Gastroesophageal sphincter (tissue), 3 donors: Measurements from ENCODE around the gene RABL6.

Experiments
- CTCF ChIP-seq, 4 experiments: fragments of 200-600 bp in 2 of 4; fragments of 450-650 bp in 2 of 4; sonication (generic) in 1 of 4; IDR thresholded peaks; one replicate each; pipeline ENCODE4 v1.5.1; 2017 to 2019; ENCODE audit warnings: antibody characterized with exemption in 4 of 4, mild to moderate bottlenecking in 2 of 4, moderate library complexity in 2 of 4
- POLR2A ChIP-seq, 2 donors: fragments of 450-650 bp; IDR thresholded peaks; one replicate each; pipeline ENCODE4 v1.6.1; 2017; ENCODE audit warnings: antibody characterized with exemption in 2 of 2, mild to moderate bottlenecking in 2 of 2, moderate library complexity in 1 of 2
- POLR2AphosphoS5 ChIP-seq: sonication (generic); formaldehyde crosslinking; IDR thresholded peaks from one replicate; pipeline ENCODE4 v1.6.1; 2017; ENCODE audit warnings: antibody characterized with exemption

- TF ChIP-seq CTCF (IDR thresholded peaks at IDR 0.05) (no peak), POLR2AphosphoS5 (no peak), POLR2A (IDR thresholded peaks at IDR 0.05) (no peak)
Observed at GRCh38 chr9:136853596-136854112, 45.9 kb downstream of the RABL6 start.
